RWPE2 (cell line): ENCODE data around the gene ELFN1.

Experiments
- ATAC-seq: fragments of 200-7000 bp; cut with Tn5 transposase; 3 replicates; pipeline ENCODE4 v1.9.1; 2021; ENCODE audit warnings: low read depth
- DNase-seq: peaks from one replicate; pipeline ENCODE4 v3.0.0-alpha.2; 2020; ENCODE audit warnings: low spot score
- H3K27ac ChIP-seq: fragments of 450-650 bp; 2 replicates; pipeline ENCODE4 v1.5.1; 2017; ENCODE audit warnings: mild to moderate bottlenecking; ENCODE audit not compliant: poor library complexity, severe bottlenecking
- H3K27me3 ChIP-seq: fragments of 250-450 bp; sonication (Bioruptor Pico); 2 replicates; pipeline ENCODE4 v1.5.1; 2021; ENCODE audit warnings: mild to moderate bottlenecking, moderate library complexity; ENCODE audit not compliant: insufficient read depth, poor library complexity, severe bottlenecking
- H3K36me3 ChIP-seq: fragments of 250-450 bp; sonication (Bioruptor Pico); 2 replicates; pipeline ENCODE4 v1.5.1; 2020; ENCODE audit warnings: low read depth, mild to moderate bottlenecking, moderate library complexity
- H3K4me1 ChIP-seq: fragments of 250-450 bp; sonication (Bioruptor Pico); 2 replicates; pipeline ENCODE4 v1.5.1; 2021; ENCODE audit warnings: mild to moderate bottlenecking, moderate library complexity; ENCODE audit not compliant: insufficient read depth, poor library complexity, severe bottlenecking
- H3K4me3 ChIP-seq: fragments of 250-450 bp; sonication (Bioruptor Pico); 2 replicates; pipeline ENCODE4 v1.5.1; 2021; ENCODE audit warnings: mild to moderate bottlenecking, moderate library complexity; ENCODE audit not compliant: severe bottlenecking
- H3K9me3 ChIP-seq: fragments of 250-450 bp; sonication (Bioruptor Pico); 2 replicates; pipeline ENCODE4 v1.5.1; 2021; ENCODE audit warnings: mild to moderate bottlenecking, moderate library complexity; ENCODE audit not compliant: severe bottlenecking
- CTCF ChIP-seq: fragments of 450-650 bp; IDR thresholded peaks from one replicate; pipeline ENCODE4 v1.5.1; 2017; ENCODE audit warnings: mild to moderate bottlenecking, moderate library complexity; ENCODE audit not compliant: poor library complexity, severe bottlenecking

ELFN1 gene

GRCh38 chr7:1779445-1779844 is 109.4 kb downstream of the ELFN1 start:
- ATAC-seq = no peak

DNA sequence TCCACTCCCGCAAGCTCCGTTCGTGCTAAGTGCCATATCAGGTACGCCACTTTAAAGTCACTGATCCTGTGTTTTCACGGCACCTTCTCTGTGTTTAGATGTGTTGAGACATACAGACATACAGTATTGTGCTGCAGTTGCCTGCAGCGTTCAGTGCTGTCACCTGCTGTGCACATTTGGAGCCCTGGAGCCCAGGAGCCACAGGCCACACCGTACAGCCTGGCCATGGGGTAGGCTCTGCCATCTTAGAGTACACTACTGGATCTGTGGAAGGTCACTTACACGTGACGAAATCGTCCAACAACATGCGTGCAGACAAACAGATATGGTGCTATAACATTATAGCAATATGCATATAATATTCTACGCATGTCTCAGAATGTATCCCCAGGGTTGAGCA is 111.3 kb downstream of the ELFN1 start:
- no peak for DNase-seq
- Histone ChIP-seq H3K27me3 (peaks cover 2% of the 10 kb centered on the region), H3K27ac (no peak overlapping the region), H3K4me3 (no peak overlapping the region), H3K9me3 (no peaks in the 10 kb centered on the region), H3K36me3 (no peaks in the 10 kb centered on the region), H3K4me1 (no peaks in the 10 kb centered on the region)
- ATAC-seq = no peak
- no peak for TF ChIP-seq CTCF

More at GRCh38 chr7:1779445-1779844, 109.4 kb downstream of the ELFN1 start:
- no peak overlapping the region for H3K27ac ChIP-seq
- no peak for DNase-seq
- no peak overlapping the region for H3K4me3 ChIP-seq
- H3K36me3 ChIP-seq = no peaks in the 10 kb centered on the region
- H3K4me1 ChIP-seq = no peaks in the 10 kb centered on the region
- peaks cover 9% of the 10 kb centered on the region for H3K27me3 ChIP-seq
- TF ChIP-seq CTCF = no peak
- no peaks in the 10 kb centered on the region for H3K9me3 ChIP-seq

DNA sequence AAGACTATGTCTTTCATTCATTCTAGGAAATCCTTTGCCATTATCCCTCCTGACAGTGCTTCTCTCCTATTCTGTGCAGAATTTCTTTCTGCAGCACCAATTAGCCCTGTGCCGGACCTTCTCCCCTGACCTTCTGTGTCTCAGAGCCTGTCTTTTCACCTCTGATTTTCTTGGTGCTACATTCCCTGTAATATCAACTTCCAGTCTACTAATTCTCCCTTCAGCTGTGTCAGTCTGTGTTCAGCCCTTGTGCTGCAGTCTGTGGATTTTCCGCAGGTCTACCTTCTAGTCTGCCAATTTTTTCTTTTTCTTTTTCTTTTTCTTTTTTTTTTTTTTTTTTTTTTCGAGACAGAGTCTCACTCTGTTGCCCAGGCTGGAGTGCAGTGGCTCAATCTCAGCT is 115.8 kb downstream of the ELFN1 start:
- no peak for TF ChIP-seq CTCF
- no peaks in the 10 kb centered on the region for H3K27me3 ChIP-seq
- H3K4me1 ChIP-seq = no peaks in the 10 kb centered on the region
- no peaks in the 10 kb centered on the region for H3K36me3 ChIP-seq
- no peak overlapping the region for H3K4me3 ChIP-seq
- no peaks in the 10 kb centered on the region for H3K9me3 ChIP-seq
- no peak for DNase-seq
- ATAC-seq = no peak
- H3K27ac ChIP-seq = no peak overlapping the region

DNA sequence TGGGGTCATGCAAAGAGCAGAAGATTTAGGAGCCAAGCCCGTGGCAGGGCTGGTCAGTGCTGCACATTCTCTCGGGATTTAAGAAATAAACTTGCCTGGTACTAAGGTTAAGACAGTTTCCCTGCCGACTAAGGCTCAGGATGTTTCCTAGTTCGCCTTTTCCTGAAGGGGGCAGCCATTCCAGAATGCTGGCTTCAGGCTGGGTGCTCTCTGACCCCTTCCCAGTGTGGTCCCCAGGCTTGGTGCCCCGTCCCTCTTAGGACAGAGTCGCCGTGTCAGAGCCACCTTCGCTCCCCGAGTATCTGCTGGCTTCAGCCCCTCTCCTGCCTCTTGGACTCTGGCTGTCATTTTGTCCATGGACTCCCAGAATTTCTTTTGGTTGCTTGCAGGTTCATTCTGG is 117.2 kb downstream of the ELFN1 start:
- Histone ChIP-seq H3K4me3 (no peak overlapping the region), H3K27ac (no peak overlapping the region), H3K4me1 (no peaks in the 10 kb centered on the region), H3K27me3 (no peaks in the 10 kb centered on the region), H3K9me3 (no peaks in the 10 kb centered on the region), H3K36me3 (no peaks in the 10 kb centered on the region)
- ATAC-seq = no peak
- DNase-seq = no peak
- TF ChIP-seq CTCF = no peak

- Histone ChIP-seq H3K4me3 (no peak overlapping the region), H3K36me3 (no peaks in the 10 kb centered on the region), H3K27ac (no peak overlapping the region), H3K9me3 (no peaks in the 10 kb centered on the region), H3K27me3 (no peaks in the 10 kb centered on the region), H3K4me1 (no peaks in the 10 kb centered on the region)
- no peak for ATAC-seq
- no peak for TF ChIP-seq CTCF
- no peak for DNase-seq
Observed at GRCh38 chr7:1787681-1788235, 117.7 kb downstream of the ELFN1 start.
